CD4-positive, alpha-beta T cell treated with Interleukin-4 for 1 hour (primary cell): ENCODE measurements around the gene RSL1D1.
A peak's percentile ranks its signal among the peaks of the same experiment; 100 is the strongest.
"Not testable (repeated sequence)": the region's sequence is repeated elsewhere in the genome, so short reads cannot be mapped to it uniquely, and the experiment has no call there.

ENCODE experiments used
- DNase-seq, 2 donors: peaks; one replicate each; pipeline ENCODE4 v3.0.0-alpha.2; 2020 to 2022

RSL1D1 gene

DNA sequence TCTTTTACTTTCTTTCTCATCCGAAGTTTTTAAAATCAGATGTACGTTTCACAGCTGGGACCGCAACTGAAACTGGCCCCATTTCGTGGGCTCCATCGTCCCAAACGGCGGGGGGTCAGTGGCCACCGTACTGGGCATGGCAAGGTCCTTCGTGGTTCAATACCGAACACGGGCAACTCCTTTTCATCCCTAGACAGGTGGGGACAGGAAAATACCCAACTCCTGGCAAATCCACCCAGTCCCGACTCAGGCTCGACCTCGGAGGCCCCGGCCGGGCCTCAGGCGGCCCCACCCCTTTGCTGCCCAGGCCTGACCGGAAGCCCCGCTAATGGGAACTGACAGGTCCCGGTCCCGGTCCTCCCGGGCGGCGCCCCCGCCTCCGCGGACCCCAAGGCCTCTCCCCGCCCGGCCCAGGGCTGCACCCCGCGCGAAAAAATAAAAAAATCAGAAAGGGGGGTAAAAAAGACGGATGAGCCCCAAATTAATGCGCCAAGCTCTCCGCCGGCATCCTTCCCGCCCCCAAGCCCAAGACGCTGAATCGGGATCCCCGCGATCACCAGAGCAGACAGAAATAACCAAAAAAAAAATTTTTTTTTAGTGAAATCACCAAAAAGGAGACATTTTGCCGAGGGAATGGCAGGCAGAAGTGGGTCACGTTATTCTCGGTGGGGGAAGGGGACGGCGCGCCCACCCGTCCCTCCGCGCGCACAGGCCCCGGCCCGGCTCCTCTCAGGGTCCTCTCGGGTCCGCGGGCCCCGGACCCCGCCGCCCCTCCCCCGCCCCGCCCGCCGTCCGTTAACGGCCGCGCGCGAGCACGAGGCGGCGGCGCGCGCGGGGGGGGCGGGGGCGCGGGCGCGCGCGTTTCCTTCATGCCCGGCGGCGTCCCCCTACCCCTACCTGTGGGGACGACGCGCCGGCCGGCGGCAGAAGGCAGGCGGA, 54.8 kb downstream of the RSL1D1 start:
- DNase-seq = peak; percentile 36 to 46

DNA sequence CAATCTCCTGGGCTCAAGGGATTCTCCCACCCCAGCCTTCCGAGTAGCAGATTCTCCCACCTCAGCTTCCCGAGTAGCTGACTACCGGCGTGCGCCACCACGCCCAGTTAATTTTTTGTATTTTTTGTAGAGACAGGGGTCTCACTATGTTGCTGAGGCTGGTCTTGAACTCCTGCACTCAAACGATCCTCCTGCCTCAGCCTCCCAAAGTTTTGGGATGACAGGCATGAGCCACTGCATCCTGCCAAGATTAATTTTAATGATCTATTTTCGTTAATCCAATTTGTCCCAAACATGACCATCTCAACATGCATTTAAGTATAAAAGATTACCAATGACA, 55.5 kb downstream of the RSL1D1 start:
- no peak for DNase-seq

DNA sequence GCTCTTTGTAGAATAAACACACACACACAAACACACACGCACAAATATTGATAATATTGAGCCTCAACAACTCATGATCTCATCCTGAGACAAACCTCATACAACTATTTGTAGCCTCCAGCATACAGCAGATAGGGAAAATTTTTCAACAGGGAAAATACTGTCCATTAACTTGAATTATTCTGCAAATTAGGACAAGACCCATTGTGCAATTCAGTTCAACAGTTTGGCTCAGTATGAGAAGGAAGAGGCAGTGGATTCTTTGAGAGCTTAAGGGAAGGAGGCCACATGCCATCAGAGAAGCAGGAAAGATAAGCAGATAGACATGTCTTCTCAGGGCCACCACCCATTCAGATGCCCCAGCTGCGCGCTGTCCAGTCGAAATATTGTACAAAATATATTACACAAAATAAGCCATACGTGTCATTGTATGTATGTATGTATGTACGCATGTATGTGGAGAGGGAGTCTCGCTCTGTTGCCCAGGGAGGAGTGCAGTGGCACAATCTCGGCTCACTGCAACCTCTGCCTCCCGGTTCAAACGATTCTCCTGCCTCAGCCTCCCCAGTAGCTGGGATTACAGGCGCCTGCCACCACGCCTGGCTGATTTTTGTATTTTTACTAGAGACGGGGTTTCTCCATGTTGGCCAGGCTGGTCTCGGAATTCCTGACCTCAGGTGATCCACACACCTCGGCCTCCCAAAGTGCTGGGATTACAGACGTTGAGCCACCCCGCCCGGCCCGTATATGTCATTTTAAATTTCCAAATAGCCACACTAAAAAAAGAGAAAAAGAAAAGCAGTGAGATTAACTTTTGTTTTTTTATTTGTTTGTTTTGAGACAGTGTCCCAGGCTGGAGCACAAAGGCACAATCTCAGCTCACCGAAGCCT, 56.1 kb downstream of the RSL1D1 start:
- no peak for DNase-seq

DNA sequence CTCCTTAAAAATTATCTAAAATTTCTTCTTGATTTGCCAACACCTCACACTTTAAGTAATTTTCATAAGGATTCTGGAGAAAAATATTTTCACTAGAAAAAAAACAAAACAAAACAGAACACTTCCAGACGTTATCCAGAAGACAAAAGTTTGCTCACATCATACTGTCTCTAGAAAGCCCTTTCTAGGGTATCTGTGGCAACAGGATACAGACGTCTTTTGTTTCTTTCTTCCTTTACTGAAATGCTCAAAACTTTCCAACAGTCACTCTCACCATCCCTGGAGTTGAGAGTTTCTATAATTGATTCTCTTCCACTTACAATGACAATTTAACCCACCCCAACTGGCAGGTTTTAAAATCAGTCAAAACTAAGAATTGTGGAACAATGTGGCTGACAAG, 56.9 kb downstream of the RSL1D1 start:
- DNase-seq = peak in 1 of 2 donors; percentile 41

DNA sequence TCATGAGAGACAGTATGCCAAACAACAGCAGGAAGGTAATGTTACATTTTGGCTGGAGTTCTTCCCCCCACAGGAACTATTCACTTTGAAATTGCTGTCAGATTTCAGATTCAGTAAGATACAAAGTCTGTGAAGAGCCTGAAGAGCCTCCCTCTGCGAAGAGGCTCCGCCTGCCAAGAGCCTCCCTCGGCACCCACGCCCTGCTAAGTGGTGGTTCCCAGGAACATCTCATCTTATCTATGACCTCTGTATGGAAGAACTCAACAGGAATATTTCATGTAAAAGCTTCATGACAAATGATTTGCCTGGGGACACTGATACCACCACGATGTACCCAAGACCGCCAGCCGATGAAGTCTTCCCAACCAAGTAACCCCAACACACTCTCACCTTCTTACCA, 57.5 kb downstream of the RSL1D1 start:
- no peak for DNase-seq

DNA sequence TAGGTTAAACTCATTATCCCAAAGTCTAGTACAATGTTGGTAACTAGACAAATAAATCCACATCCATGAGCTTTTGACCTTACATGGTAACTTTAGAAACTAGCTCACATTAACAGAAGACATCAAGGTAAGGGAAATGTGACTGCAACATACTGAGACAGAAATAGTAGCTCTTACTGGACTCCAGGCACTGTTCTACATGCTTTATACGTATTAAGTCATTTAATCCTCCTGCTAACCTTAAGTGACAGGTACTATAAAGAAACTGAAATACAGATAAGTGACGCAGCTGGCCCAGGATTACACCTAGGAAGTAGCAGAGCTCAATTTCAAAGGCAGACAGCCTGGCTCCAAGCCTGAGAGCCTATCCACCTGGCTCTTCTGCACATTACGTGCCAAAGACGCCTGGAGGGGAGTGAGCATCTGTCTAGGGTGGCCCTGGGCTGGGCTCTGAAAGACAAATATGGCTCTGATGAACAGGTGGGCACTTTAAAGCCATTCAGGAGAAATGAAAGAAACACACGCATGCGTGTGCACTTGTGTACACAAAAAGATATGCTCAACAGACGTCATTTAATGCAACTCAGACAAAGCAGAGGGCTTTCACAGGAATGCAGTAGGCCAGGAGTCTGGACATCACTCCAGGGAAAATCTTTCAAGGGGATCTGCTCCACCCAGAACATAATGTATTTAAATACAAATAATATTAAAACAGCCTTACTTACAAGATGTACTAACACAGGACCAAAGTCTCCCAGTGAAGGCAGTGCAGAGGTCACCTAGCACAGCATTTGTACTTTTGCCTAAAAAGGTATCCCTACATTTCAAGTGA, 58.7 kb downstream of the RSL1D1 start:
- peak in 1 of 2 donors; percentile 27 for DNase-seq

DNA sequence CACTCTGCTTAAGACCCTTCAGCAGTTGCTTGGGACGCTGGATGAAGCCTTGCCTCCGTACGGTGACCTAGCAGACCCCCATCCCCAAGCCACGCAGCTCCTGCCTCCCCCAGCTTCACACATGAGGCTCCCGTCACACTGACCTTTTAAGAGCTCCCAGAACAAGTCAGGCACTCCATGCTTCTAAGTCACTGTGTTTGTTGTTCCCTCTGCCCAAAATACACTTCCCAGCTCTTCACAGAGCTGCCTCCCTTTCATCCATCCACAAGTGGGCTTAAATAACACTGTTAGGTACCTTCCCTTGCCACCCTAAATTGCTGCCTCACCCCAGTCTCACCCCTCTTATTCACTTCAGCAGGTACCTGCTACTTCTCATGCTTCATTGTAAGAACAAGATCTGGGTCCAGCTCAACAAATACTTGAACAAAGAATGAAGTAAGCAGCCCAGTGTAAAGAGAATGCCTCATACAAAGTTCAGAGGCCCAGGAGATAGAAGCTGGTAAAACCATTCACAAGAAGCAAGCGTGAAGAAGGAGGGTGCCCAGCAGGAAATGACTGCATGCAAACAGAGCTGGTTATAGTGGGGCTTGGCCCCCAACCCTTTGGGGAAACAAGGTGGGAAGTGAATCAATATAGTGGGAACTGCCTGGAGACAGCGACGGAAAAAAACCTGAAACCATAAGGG, 60.1 kb downstream of the RSL1D1 start:
- no peak for DNase-seq

DNA sequence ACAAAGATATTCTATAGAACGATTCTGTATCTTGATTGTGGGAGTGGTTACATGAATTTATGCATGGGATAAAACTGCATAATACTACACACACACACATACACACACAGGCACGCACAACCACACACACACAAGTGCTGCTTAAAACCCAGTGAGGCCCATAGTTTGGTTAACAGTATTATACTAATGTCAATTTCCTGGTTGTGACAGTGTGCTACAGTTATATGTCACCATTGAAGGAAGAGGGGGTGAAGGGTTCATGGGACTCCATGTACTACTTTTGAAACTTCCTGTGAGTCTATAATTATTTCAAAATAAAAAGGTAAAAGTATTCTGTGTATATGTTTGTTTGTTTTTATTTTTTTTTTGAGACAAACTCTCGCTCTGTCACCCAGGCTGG, 62.4 kb downstream of the RSL1D1 start:
- no peak for DNase-seq

DNA sequence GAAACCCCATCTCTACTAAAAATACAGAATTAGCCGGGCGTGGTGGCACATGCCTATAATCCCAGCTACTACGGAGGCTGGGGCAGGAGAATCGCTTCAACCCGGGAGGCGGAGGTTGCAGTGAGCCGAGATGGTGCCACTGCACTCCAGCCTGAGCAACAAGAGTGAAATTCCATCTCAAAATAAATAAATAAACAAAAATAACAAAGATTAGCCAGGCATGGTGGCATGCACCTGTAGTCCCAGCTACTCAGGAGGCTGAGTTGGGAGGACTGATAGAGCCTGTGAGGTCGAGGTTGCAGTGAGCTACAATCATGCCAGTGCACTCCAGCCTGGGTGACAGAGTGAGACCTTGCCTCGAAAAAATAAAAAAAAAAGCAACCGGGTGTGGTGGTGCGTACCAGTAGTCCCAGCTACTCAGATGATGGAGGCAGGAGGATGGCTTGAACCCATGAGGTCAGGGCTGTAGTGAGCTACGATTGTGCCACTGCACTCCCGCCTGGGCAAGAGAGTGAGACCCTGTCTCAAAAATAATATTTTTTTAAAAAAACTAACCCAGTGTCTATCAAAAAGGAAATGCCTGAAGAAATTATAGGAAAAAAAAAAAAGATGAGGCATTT, 66.3 kb downstream of the RSL1D1 start:
- not testable (repeated sequence) for DNase-seq

DNA sequence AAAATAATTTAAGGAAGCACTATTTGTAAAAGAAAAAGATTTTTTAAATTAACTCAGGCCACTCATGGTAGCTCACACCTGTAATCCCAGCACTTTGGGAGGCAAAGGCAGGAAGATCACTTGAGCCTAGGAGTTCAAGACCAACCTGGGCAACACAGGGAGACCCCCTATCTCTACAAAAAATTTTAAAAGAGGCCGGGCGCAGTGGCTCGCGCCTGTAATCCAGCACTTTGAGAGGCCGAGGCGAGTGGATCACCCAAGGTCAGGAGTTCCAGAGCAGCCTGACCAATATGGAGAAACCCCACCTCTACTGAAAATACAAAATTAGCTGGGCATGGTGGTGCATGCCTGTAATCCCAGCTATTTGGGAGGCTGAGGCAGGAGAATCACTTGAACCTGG, 67.0 kb downstream of the RSL1D1 start:
- not testable (repeated sequence) for DNase-seq

DNA sequence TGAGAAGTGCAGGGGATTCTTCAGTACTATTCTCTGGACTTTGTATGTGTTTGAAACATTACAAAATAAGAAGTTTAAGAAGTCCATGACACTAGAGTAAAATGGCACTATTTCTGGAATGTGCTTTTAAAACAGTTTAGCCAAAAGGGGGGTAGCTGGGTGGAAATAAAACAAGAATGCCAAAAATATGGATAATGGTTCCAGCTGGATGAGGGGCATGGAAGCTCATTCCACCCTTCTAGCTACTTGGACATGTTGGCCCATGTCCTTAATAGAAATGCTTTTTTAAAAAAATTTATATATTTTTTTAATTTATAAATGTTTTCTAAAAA, 67.3 kb downstream of the RSL1D1 start:
- no peak for DNase-seq
